IMR-90 (cell line): ENCODE measurements around the gene RNF144A. TPM values are rescaled to one million over a fixed set of nuclear protein-coding genes. Genes with fewer than 3 reads are reported as not detected.

Source experiments
- ATAC-seq: fragments of 200-7000 bp; cut with Tn5 transposase; 2 replicates; pipeline ENCODE4 v1.9.1; 2020; ENCODE audit warnings: low read depth, mild to moderate bottlenecking, moderate library complexity
- BruUV-seq: library from RNA; stranded (reverse); fragments of 400-500 nt; replicated peaks from 2 replicates; lab custom pipeline; 2021; lab: Mats Ljungman, UMichigan
- CTCF ChIA-PET: fragments of 300-600 bp; formaldehyde crosslinking; extraction: SDS; loops from one replicate; lab custom pipeline; 2021; ENCODE audit warnings: antibody characterized with exemption; lab: Yijun Ruan, JAX
- POLR2A ChIA-PET: fragments of 300-600 bp; sonication (Branson Sonifier 250); formaldehyde crosslinking; loops from one replicate; lab custom pipeline; 2022; ENCODE audit warnings: antibody characterized with exemption; ENCODE audit not compliant: unreplicated experiment; lab: Charles Lee
- DNase-seq: peaks from one replicate; pipeline ENCODE4 v3.0.0; 2013
- H2AFZ ChIP-seq: replicated peaks from 2 replicates; pipeline ENCODE3; 2013; ENCODE audit warnings: low read length, mild to moderate bottlenecking; ENCODE audit not compliant: poor library complexity
- H2AK5ac ChIP-seq: 2 replicates; pipeline ENCODE4 v1.6.1; 2013; ENCODE audit warnings: low read depth, low read length, inconsistent platforms
- H2AK9ac ChIP-seq: replicated peaks from 2 replicates; pipeline ENCODE3; 2013; ENCODE audit warnings: mild to moderate bottlenecking, low read depth, low read length, moderate library complexity; ENCODE audit not compliant: poor library complexity
- H2BK120ac ChIP-seq: 2 replicates; pipeline ENCODE4 v1.6.1; 2013; ENCODE audit warnings: low read depth, low read length, inconsistent platforms
- H2BK15ac ChIP-seq: 3 replicates; pipeline ENCODE4 v1.6.1; 2013; ENCODE audit warnings: low read depth, low read length, inconsistent platforms
- H2BK20ac ChIP-seq: 2 replicates; pipeline ENCODE4 v1.6.1; 2013; ENCODE audit warnings: low read depth, mild to moderate bottlenecking, inconsistent platforms, low read length, moderate library complexity
- H2BK5ac ChIP-seq: 2 replicates; pipeline ENCODE4 v1.6.1; 2013; ENCODE audit warnings: mild to moderate bottlenecking, low read depth, low read length, inconsistent platforms; ENCODE audit not compliant: poor library complexity, severe bottlenecking
- H3K14ac ChIP-seq: replicated peaks from 2 replicates; pipeline ENCODE4 v1.6.1; 2013; ENCODE audit warnings: low read depth, low read length, inconsistent platforms
- H3K18ac ChIP-seq: 2 replicates; pipeline ENCODE4 v1.6.1; 2013; ENCODE audit warnings: low read depth, low read length, control low read depth
- H3K23ac ChIP-seq: 2 replicates; pipeline ENCODE4 v1.6.1; 2013; ENCODE audit warnings: low read depth, low read length, inconsistent platforms
- H3K27ac ChIP-seq: 2 replicates; pipeline ENCODE4 v1.5.1; 2013; ENCODE audit warnings: mild to moderate bottlenecking, control low read depth, low read length; ENCODE audit not compliant: insufficient read depth
- H3K27me3 ChIP-seq: 2 replicates; pipeline ENCODE4 v1.6.1; 2013; ENCODE audit warnings: low read length; ENCODE audit not compliant: control insufficient read depth, insufficient read depth
- H3K36me3 ChIP-seq: 2 replicates; pipeline ENCODE4 v1.6.1; 2013; ENCODE audit warnings: low read length, mixed read lengths; ENCODE audit not compliant: control insufficient read depth, insufficient read depth
- H3K4ac ChIP-seq: 2 replicates; pipeline ENCODE4 v1.6.1; 2013; ENCODE audit warnings: low read depth, low read length, inconsistent platforms
- H3K4me1 ChIP-seq: 2 replicates; pipeline ENCODE4 v1.6.1; 2013; ENCODE audit warnings: low read length, mixed read lengths; ENCODE audit not compliant: control insufficient read depth, insufficient read depth
- H3K4me2 ChIP-seq: 2 replicates; pipeline ENCODE4 v1.6.1; 2013; ENCODE audit warnings: low read depth, mild to moderate bottlenecking, control low read depth, low read length, moderate library complexity
- H3K4me3 ChIP-seq: 2 replicates; pipeline ENCODE4 v1.5.1; 2013; ENCODE audit warnings: low read depth, mild to moderate bottlenecking, control low read depth, low read length, moderate library complexity; ENCODE audit not compliant: insufficient read depth
- H3K56ac ChIP-seq: 2 replicates; pipeline ENCODE4 v1.6.1; 2013; ENCODE audit warnings: low read length, inconsistent platforms; ENCODE audit not compliant: insufficient read depth; ENCODE audit errors: extremely low read depth
- H3K79me1 ChIP-seq, 2 experiments: 2 replicates each; pipeline ENCODE4 v1.6.1; 2013; ENCODE audit warnings: low read length in 2 of 2, inconsistent platforms in 1 of 2, low read depth in 1 of 2
- H3K9ac ChIP-seq: 2 replicates; pipeline ENCODE4 v1.6.1; 2013; ENCODE audit warnings: low read depth, low read length, control low read depth
- H3K9me1 ChIP-seq: 2 replicates; pipeline ENCODE4 v1.6.1; 2013; ENCODE audit warnings: low read length, inconsistent platforms; ENCODE audit not compliant: insufficient read depth
- H3K9me3 ChIP-seq: 2 replicates; pipeline ENCODE4 v1.6.1; 2013; ENCODE audit warnings: low read length; ENCODE audit not compliant: control insufficient read depth, insufficient read depth
- H4K20me1 ChIP-seq: 2 replicates; pipeline ENCODE4 v1.6.1; 2013; ENCODE audit warnings: low read length, inconsistent platforms; ENCODE audit not compliant: insufficient read depth
- H4K5ac ChIP-seq: 2 replicates; pipeline ENCODE4 v1.6.1; 2013; ENCODE audit warnings: mild to moderate bottlenecking, low read depth, low read length, control low read depth
- H4K8ac ChIP-seq, 2 experiments: 2 replicates each; pipeline ENCODE4 v1.6.1; 2013; ENCODE audit warnings: low read depth in 2 of 2, low read length in 2 of 2, control low read depth in 1 of 2, inconsistent platforms in 1 of 2
- H4K91ac ChIP-seq: 2 replicates; pipeline ENCODE4 v1.6.1; 2013; ENCODE audit warnings: low read depth, low read length, inconsistent platforms; ENCODE audit not compliant: insufficient read depth
- BHLHE40 ChIP-seq: fragments of 150-350 bp; IDR thresholded peaks from 2 replicates; pipeline ENCODE4 v1.6.1; 2016; ENCODE audit warnings: mild to moderate bottlenecking, low read depth, low read length
- CEBPB ChIP-seq: IDR thresholded peaks from 2 replicates; pipeline ENCODE4 v1.6.1; 2012; ENCODE audit warnings: low read depth, low read length, improper control_type of control experiment
- CHD1 ChIP-seq: IDR thresholded peaks from 2 replicates; pipeline ENCODE4 v1.6.1; 2012; ENCODE audit warnings: low read depth, low read length, improper control_type of control experiment
- FOS ChIP-seq: fragments of 150-350 bp; IDR thresholded peaks from 2 replicates; pipeline ENCODE4 v1.6.1; 2016; ENCODE audit warnings: low read depth, low read length
- MAFK ChIP-seq: IDR thresholded peaks from 2 replicates; pipeline ENCODE4 v1.6.1; 2012; ENCODE audit warnings: low read depth, low read length, improper control_type of control experiment
- MAZ ChIP-seq: IDR thresholded peaks from 2 replicates; pipeline ENCODE4 v1.6.1; 2012; ENCODE audit warnings: low read depth, mild to moderate bottlenecking, low read length, improper control_type of control experiment, moderate library complexity, borderline replicate concordance
- MXI1 ChIP-seq: IDR thresholded peaks from 2 replicates; pipeline ENCODE4 v1.6.1; 2012; ENCODE audit warnings: low read depth, mild to moderate bottlenecking, low read length, moderate library complexity, borderline replicate concordance
- NFE2L2 ChIP-seq: fragments of 150-350 bp; IDR thresholded peaks from 2 replicates; pipeline ENCODE4 v1.6.1; 2016; ENCODE audit warnings: low read depth, mild to moderate bottlenecking, low read length
- POLR2A ChIP-seq: IDR thresholded peaks from 2 replicates; pipeline ENCODE4 v1.6.1; 2012; ENCODE audit warnings: mild to moderate bottlenecking, low read depth, low read length
- RAD21 ChIP-seq: IDR thresholded peaks from 2 replicates; pipeline ENCODE4 v1.6.1; 2012; ENCODE audit warnings: low read length, improper control_type of control experiment
- RFX5 ChIP-seq: IDR thresholded peaks from 2 replicates; pipeline ENCODE4 v1.8.0; 2012; ENCODE audit warnings: low read depth, mild to moderate bottlenecking, low read length, moderate library complexity
- WGBS, 2 experiments: methylation state at CpG; one replicate each; pipeline versions ENCODE4 v1.1.5 to v1.1.7; 2013; ENCODE audit warnings: missing lambda C conversion rate in 2 of 2; ENCODE audit not compliant: insufficient read length in 1 of 2; ENCODE audit errors: extremely low coverage in 2 of 2; 5-methylcytosine and 5-hydroxymethylcytosine counted together
- dilution Hi-C: fragments of 300-500 bp; cut with HindIII; formaldehyde crosslinking; loops from one replicate; pipeline ENCODE4 v1.14.3; 2018; ENCODE audit warnings: low sequenced_read_pairs; ENCODE audit not compliant: unreplicated experiment
- in situ Hi-C: fragments of 300-500 bp; cut with MboI; formaldehyde crosslinking; loops from 3 replicates; pipeline ENCODE4 v1.14.3; 2019; ENCODE audit warnings: low sequenced_read_pairs, inconsistent platforms, mixed read lengths
- intact Hi-C: fragments of 100-400 bp; cut with micrococcal nuclease; formaldehyde crosslinking; loops from 2 replicates; pipeline ENCODE4 v1.10.0; 2022
- polyA plus RNA-seq, 3 experiments: library from polyadenylated mRNA; depleted of rRNA; stranded (reverse); fragments of >200 nt; gene quantifications; 2 replicates each; pipeline ENCODE4 v1.2.3, GENCODE V29; 2012; ENCODE audit warnings: low replicate concordance in 1 of 3
- total RNA-seq: library from RNA; depleted of rRNA; stranded (reverse); fragments of >200 nt; gene quantifications from 2 replicates; pipeline ENCODE4 v1.2.3, GENCODE V29; 2012
- TF ChIP-seq, protein P1 (sequence below): fragments of 150-350 bp; IDR thresholded peaks from 2 replicates; pipeline ENCODE4 v1.6.1; 2016; ENCODE audit warnings: low read depth, mild to moderate bottlenecking, low read length, moderate library complexity, borderline replicate concordance
- TF ChIP-seq, protein P2 (sequence below): conservative IDR thresholded peaks from 2 replicates; pipeline ENCODE4 v1.5.1; 2012; ENCODE audit warnings: mild to moderate bottlenecking, low read depth, low read length, improper control_type of control experiment

RNF144A gene
- total and polyA plus RNA-seq, 2 of the 4 experiments (the other 2 are of a cell fraction), result 0.18 to 0.26 TPM

DNA sequence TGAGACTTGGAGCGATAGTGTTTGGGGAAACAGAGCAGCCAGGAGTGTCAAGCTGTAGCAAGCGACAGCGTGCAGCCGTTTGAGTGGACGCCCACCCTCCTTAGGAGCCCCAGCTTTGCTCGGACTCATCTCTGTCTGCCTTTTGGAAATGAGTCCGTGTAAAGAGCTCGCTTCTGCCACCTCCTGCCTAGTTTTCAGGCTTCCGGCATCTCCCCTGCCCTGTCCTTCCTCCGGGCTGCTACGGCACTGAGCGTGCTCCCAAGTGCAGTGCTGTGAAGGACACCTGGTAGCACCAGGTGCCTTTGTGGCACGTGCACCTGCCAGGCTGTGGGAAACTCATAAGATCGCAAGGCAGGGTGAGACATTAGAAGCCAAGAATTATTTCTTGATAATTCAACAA lies 117.1 kb downstream of the RNF144A start:
- CTCF ChIA-PET, result no interaction called here
- intact Hi-C loops, result no loop called here

More for the DNA sequence above, 117.1 kb downstream of the RNF144A start:
- Histone ChIP-seq H3K14ac (no peak overlapping the region), H3K23ac (no peak overlapping the region), H2BK20ac (no peak overlapping the region), H3K27ac (no peak overlapping the region), H2BK5ac (no peak overlapping the region), H3K56ac (no peak overlapping the region), H3K18ac (no peak overlapping the region), H3K27me3 (no peaks in the 10 kb centered on the region), H3K4me2 (no peak overlapping the region), H3K9me3 (no peaks in the 10 kb centered on the region; the same call in 1 of the 2 replicates), H3K9ac (no peak overlapping the region), H3K79me1 (no peaks in the 10 kb centered on the region), H4K91ac (no peak overlapping the region), H3K36me3 (no peaks in the 10 kb centered on the region), H2AK5ac (no peak overlapping the region), H3K4me3 (no peak overlapping the region), H2AK9ac (no peak overlapping the region), H2AFZ (no peak overlapping the region), H4K5ac (no peak overlapping the region), H4K8ac (no peak overlapping the region), H2BK120ac (no peak overlapping the region), H4K20me1 (no peaks in the 10 kb centered on the region), H2BK15ac (no peak overlapping the region), H3K4ac (no peak overlapping the region), H3K9me1 (no peaks in the 10 kb centered on the region), H3K4me1 (no peaks in the 10 kb centered on the region)
- TF ChIP-seq NFE2L2, result no peak
- TF ChIP-seq RFX5, result no peak
- TF ChIP-seq FOS, result no peak
- TF ChIP-seq MXI1, result no peak
- TF ChIP-seq BHLHE40, result no peak
- TF ChIP-seq MAFK, result no peak
- no peak for TF ChIP-seq MAZ
- TF ChIP-seq, protein P1, sequence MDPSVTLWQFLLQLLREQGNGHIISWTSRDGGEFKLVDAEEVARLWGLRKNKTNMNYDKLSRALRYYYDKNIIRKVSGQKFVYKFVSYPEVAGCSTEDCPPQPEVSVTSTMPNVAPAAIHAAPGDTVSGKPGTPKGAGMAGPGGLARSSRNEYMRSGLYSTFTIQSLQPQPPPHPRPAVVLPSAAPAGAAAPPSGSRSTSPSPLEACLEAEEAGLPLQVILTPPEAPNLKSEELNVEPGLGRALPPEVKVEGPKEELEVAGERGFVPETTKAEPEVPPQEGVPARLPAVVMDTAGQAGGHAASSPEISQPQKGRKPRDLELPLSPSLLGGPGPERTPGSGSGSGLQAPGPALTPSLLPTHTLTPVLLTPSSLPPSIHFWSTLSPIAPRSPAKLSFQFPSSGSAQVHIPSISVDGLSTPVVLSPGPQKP, result no peak
- TF ChIP-seq, protein P2, sequence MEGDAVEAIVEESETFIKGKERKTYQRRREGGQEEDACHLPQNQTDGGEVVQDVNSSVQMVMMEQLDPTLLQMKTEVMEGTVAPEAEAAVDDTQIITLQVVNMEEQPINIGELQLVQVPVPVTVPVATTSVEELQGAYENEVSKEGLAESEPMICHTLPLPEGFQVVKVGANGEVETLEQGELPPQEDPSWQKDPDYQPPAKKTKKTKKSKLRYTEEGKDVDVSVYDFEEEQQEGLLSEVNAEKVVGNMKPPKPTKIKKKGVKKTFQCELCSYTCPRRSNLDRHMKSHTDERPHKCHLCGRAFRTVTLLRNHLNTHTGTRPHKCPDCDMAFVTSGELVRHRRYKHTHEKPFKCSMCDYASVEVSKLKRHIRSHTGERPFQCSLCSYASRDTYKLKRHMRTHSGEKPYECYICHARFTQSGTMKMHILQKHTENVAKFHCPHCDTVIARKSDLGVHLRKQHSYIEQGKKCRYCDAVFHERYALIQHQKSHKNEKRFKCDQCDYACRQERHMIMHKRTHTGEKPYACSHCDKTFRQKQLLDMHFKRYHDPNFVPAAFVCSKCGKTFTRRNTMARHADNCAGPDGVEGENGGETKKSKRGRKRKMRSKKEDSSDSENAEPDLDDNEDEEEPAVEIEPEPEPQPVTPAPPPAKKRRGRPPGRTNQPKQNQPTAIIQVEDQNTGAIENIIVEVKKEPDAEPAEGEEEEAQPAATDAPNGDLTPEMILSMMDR, result no peak
- no peak for TF ChIP-seq RAD21
- no peak for TF ChIP-seq CHD1
- no peak for TF ChIP-seq CEBPB
- no peak for TF ChIP-seq POLR2A
- WGBS, 2 experiments, result 12% methylated on average over 8 of the region's 14 CpGs; no CpG with 5 or more reads in 1 of the 2 experiments
- ATAC-seq (no peak), DNase-seq (no peak)
- BruUV-seq, result no TSS peak
- dilution Hi-C loops, result no loop called here
- POLR2A ChIA-PET, result no interaction called here
- in situ Hi-C loops, result no loop called here
